ENCODE results near the gene HDAC4. TPM values are rescaled to one million over a fixed set of nuclear protein-coding genes. Genes with fewer than 3 reads are reported as not detected.
"Not testable (repeated sequence)": the region's sequence is repeated elsewhere in the genome, so short reads cannot be mapped to it uniquely, and the experiment has no call there.

HDAC4 gene
- total RNA-seq, 1 experiment from 2014 or later, result 44.4 TPM

DNA sequence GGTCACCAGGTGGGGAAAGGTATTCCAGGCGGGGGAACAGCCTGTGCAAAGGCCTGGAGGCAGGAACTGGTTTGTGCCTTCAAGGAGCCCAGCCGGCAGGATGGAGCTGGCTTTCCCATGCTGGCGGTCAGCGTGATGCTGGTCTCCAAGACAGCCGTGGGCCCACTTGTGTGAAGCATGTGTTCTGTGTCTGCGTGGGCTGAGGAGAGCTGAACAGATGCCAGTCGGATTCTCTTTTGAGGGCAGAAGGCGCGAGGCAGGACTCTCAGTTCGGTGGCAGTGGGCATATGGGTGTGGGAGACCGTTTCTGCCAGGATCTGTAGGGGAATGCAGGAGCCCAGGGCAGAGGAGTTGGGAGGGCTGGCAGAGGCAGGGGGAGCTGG lies 361.4 kb downstream of the HDAC4 start:
- Mint-ChIP-seq H3K4me3 (no peak overlapping the region), H3K4me1 (no peaks in the 10 kb centered on the region), H3K36me3 (no peaks in the 10 kb centered on the region), H3K27ac (no peak overlapping the region), H3K9me3 (no peaks in the 10 kb centered on the region), H3K27me3 (ENCODE audit: low read depth) (no peaks in the 10 kb centered on the region)
- TF ChIP-seq SMAD4 (CRISPR knock-in tag; IDR thresholded peaks at IDR 0.05), result no peak
- CTCF ChIA-PET, result no interaction called here
- ATAC-seq (no peak), DNase-seq (ENCODE audit: low spot score) (no peak)
- POLR2A ChIA-PET, result no interaction called here

DNA sequence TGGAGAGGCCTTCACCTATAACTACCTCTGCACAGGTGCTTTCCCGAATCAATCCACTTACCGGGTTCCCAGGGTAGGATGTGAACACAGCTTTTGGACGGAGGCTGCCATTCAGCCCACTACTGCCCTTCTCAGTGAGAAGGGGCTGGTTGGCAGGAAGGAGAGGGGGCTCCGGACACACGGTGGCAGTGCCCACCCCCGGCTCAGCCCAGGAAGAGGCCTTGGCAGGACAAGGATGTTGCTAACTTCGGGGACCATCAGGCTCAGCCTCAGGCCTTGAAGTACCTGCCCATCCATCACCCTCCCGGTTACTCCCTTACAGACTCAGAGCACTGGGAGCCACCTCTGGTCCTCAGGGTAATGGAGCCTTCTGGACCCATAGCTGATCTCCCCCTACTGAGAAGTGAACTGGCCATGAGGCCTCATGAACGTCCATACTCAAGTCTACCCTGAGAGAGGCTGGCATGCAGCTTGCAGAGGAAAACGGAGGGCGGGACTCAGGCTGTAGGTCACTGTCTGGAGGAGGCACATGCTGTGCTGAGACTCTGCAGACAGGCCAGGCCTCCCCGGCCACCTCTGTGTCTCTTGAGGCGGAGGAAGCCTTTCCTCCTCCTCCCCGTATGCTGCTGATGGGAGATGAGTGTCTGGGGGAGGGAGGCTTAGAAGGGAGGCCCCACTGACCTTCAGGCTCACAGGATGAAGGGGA lies 361.9 kb downstream of the HDAC4 start:
- no peak for ATAC-seq
- H3K4me1 Mint-ChIP-seq, result no peaks in the 10 kb centered on the region
- no peak for DNase-seq (ENCODE audit: low spot score)
- no peaks in the 10 kb centered on the region for H3K27me3 Mint-ChIP-seq (ENCODE audit: low read depth)
- no peak overlapping the region for H3K27ac Mint-ChIP-seq
- H3K9me3 Mint-ChIP-seq, result no peaks in the 10 kb centered on the region
- TF ChIP-seq, protein P1, sequence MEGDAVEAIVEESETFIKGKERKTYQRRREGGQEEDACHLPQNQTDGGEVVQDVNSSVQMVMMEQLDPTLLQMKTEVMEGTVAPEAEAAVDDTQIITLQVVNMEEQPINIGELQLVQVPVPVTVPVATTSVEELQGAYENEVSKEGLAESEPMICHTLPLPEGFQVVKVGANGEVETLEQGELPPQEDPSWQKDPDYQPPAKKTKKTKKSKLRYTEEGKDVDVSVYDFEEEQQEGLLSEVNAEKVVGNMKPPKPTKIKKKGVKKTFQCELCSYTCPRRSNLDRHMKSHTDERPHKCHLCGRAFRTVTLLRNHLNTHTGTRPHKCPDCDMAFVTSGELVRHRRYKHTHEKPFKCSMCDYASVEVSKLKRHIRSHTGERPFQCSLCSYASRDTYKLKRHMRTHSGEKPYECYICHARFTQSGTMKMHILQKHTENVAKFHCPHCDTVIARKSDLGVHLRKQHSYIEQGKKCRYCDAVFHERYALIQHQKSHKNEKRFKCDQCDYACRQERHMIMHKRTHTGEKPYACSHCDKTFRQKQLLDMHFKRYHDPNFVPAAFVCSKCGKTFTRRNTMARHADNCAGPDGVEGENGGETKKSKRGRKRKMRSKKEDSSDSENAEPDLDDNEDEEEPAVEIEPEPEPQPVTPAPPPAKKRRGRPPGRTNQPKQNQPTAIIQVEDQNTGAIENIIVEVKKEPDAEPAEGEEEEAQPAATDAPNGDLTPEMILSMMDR (IDR thresholded peaks at IDR 0.05), result no peak
- TF ChIP-seq SMAD4 (CRISPR knock-in tag; IDR thresholded peaks at IDR 0.05) (no peak), RELA (CRISPR knock-in tag; IDR thresholded peaks at IDR 0.05; ENCODE audit: borderline replicate concordance) (no peak)
- TF ChIP-seq, protein P2, sequence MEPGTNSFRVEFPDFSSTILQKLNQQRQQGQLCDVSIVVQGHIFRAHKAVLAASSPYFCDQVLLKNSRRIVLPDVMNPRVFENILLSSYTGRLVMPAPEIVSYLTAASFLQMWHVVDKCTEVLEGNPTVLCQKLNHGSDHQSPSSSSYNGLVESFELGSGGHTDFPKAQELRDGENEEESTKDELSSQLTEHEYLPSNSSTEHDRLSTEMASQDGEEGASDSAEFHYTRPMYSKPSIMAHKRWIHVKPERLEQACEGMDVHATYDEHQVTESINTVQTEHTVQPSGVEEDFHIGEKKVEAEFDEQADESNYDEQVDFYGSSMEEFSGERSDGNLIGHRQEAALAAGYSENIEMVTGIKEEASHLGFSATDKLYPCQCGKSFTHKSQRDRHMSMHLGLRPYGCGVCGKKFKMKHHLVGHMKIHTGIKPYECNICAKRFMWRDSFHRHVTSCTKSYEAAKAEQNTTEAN (CRISPR knock-in tag; IDR thresholded peaks at IDR 0.05), result no peak
- H3K4me3 Mint-ChIP-seq, result no peak overlapping the region
- H3K36me3 Mint-ChIP-seq, result no peaks in the 10 kb centered on the region
- CTCF ChIA-PET, result no interaction called here
- POLR2A ChIA-PET, result no interaction called here

DNA sequence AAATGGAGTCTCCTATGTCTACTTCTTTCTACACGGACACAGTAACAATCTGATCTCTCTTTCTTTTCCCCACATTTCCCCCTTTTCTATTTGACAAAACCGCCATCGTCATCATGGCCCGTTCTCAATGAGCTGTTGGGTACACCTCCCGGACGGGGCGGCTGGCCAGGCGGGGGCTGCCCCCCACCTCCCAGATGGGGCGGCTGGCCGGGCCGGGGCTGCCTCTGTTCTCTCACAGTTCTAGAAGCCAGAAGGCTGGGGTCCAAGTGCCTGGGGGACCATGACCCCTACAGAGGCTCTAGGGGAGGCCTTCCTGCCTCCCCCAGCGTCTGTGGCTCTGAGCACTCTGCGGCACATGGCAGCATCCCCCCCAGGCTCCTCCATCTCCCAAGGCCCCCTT lies 362.5 kb downstream of the HDAC4 start:
- POLR2A ChIA-PET; H3K36me3 Mint-ChIP-seq; H3K4me1 Mint-ChIP-seq; ATAC-seq; DNase-seq (ENCODE audit: low spot score); CTCF ChIA-PET; H3K27me3 Mint-ChIP-seq (ENCODE audit: low read depth); H3K27ac Mint-ChIP-seq; H3K4me3 Mint-ChIP-seq; H3K9me3 Mint-ChIP-seq: not testable (repeated sequence)

DNA sequence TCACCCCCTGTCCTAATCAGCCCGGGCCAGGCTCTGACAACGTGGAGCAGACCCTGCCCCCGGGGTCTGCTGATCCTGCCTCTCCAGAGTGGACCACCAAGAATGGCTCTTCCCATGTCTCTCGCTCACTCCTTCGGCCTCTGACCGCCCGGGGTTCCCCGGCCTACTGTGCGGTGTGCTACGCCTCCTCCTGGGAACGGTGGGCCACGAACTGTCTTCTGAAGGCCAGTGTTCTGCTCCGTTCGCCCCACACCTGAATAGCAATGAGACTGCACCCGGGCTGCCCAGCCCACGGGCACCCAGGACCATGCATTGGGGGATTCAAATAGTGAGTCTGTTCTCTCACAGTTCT lies 363.3 kb downstream of the HDAC4 start:
- Mint-ChIP-seq H3K4me1 (no peaks in the 10 kb centered on the region), H3K9me3 (no peaks in the 10 kb centered on the region), H3K4me3 (no peak overlapping the region), H3K27ac (no peak overlapping the region), H3K27me3 (ENCODE audit: low read depth) (no peaks in the 10 kb centered on the region), H3K36me3 (no peaks in the 10 kb centered on the region)
- ChIA-PET CTCF (no interaction called here), POLR2A (no interaction called here)
- DNase-seq (ENCODE audit: low spot score) (no peak), ATAC-seq (no peak)
- TF ChIP-seq, protein P3, sequence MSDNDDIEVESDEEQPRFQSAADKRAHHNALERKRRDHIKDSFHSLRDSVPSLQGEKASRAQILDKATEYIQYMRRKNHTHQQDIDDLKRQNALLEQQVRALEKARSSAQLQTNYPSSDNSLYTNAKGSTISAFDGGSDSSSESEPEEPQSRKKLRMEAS (CRISPR knock-in tag; IDR thresholded peaks at IDR 0.05), result no peak
- TF ChIP-seq, protein P4, sequence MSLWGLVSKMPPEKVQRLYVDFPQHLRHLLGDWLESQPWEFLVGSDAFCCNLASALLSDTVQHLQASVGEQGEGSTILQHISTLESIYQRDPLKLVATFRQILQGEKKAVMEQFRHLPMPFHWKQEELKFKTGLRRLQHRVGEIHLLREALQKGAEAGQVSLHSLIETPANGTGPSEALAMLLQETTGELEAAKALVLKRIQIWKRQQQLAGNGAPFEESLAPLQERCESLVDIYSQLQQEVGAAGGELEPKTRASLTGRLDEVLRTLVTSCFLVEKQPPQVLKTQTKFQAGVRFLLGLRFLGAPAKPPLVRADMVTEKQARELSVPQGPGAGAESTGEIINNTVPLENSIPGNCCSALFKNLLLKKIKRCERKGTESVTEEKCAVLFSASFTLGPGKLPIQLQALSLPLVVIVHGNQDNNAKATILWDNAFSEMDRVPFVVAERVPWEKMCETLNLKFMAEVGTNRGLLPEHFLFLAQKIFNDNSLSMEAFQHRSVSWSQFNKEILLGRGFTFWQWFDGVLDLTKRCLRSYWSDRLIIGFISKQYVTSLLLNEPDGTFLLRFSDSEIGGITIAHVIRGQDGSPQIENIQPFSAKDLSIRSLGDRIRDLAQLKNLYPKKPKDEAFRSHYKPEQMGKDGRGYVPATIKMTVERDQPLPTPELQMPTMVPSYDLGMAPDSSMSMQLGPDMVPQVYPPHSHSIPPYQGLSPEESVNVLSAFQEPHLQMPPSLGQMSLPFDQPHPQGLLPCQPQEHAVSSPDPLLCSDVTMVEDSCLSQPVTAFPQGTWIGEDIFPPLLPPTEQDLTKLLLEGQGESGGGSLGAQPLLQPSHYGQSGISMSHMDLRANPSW (CRISPR knock-in tag; conservative IDR thresholded peaks at IDR 0.05; ENCODE audit: low read depth), result no peak
- TF ChIP-seq, protein P1 (IDR thresholded peaks at IDR 0.05), result no peak
- TF ChIP-seq, protein P5, sequence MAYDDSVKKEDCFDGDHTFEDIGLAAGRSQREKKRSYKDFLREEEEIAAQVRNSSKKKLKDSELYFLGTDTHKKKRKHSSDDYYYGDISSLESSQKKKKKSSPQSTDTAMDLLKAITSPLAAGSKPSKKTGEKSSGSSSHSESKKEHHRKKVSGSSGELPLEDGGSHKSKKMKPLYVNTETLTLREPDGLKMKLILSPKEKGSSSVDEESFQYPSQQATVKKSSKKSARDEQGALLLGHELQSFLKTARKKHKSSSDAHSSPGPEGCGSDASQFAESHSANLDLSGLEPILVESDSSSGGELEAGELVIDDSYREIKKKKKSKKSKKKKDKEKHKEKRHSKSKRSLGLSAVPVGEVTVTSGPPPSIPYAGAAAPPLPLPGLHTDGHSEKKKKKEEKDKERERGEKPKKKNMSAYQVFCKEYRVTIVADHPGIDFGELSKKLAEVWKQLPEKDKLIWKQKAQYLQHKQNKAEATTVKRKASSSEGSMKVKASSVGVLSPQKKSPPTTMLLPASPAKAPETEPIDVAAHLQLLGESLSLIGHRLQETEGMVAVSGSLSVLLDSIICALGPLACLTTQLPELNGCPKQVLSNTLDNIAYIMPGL (CRISPR knock-in tag; IDR thresholded peaks at IDR 0.05), result no peak
- TF ChIP-seq, protein P6, sequence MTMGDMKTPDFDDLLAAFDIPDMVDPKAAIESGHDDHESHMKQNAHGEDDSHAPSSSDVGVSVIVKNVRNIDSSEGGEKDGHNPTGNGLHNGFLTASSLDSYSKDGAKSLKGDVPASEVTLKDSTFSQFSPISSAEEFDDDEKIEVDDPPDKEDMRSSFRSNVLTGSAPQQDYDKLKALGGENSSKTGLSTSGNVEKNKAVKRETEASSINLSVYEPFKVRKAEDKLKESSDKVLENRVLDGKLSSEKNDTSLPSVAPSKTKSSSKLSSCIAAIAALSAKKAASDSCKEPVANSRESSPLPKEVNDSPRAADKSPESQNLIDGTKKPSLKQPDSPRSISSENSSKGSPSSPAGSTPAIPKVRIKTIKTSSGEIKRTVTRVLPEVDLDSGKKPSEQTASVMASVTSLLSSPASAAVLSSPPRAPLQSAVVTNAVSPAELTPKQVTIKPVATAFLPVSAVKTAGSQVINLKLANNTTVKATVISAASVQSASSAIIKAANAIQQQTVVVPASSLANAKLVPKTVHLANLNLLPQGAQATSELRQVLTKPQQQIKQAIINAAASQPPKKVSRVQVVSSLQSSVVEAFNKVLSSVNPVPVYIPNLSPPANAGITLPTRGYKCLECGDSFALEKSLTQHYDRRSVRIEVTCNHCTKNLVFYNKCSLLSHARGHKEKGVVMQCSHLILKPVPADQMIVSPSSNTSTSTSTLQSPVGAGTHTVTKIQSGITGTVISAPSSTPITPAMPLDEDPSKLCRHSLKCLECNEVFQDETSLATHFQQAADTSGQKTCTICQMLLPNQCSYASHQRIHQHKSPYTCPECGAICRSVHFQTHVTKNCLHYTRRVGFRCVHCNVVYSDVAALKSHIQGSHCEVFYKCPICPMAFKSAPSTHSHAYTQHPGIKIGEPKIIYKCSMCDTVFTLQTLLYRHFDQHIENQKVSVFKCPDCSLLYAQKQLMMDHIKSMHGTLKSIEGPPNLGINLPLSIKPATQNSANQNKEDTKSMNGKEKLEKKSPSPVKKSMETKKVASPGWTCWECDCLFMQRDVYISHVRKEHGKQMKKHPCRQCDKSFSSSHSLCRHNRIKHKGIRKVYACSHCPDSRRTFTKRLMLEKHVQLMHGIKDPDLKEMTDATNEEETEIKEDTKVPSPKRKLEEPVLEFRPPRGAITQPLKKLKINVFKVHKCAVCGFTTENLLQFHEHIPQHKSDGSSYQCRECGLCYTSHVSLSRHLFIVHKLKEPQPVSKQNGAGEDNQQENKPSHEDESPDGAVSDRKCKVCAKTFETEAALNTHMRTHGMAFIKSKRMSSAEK (CRISPR knock-in tag; IDR thresholded peaks at IDR 0.05; ENCODE audit: borderline replicate concordance), result no peak
- TF ChIP-seq NR1H2 (CRISPR knock-in tag; IDR thresholded peaks at IDR 0.05) (no peak), HMGA2 (CRISPR knock-in tag; IDR thresholded peaks at IDR 0.05) (no peak), ZNF232 (CRISPR knock-in tag; IDR thresholded peaks at IDR 0.05) (no peak)
- TF ChIP-seq, protein P7, sequence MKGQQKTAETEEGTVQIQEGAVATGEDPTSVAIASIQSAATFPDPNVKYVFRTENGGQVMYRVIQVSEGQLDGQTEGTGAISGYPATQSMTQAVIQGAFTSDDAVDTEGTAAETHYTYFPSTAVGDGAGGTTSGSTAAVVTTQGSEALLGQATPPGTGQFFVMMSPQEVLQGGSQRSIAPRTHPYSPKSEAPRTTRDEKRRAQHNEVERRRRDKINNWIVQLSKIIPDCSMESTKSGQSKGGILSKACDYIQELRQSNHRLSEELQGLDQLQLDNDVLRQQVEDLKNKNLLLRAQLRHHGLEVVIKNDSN (CRISPR knock-in tag; IDR thresholded peaks at IDR 0.05), result no peak

All from WTC11 (cell line).